ENCODE results near the gene OSER1. TPM values are rescaled to one million over a fixed set of nuclear protein-coding genes. Genes with fewer than 3 reads are reported as not detected.

Gene OSER1
- total and polyA plus RNA-seq, 9 of the 15 experiments (the other 6 are each of a cell fraction or from before 2014, with no cell fraction given), result 15.5 to 57.3 (median 19.9) TPM

- TF ChIP-seq RBM14 (IDR thresholded peaks at IDR 0.05; ENCODE audit: borderline replicate concordance, insufficient read depth, low read depth, low read length) (no peak), CREM (IDR thresholded peaks at IDR 0.05; ENCODE audit: low read depth) (no peak)
Measured at GRCh38 chr20:44224637-44225036, 14.1 kb upstream of the OSER1 start (continued).

DNA sequence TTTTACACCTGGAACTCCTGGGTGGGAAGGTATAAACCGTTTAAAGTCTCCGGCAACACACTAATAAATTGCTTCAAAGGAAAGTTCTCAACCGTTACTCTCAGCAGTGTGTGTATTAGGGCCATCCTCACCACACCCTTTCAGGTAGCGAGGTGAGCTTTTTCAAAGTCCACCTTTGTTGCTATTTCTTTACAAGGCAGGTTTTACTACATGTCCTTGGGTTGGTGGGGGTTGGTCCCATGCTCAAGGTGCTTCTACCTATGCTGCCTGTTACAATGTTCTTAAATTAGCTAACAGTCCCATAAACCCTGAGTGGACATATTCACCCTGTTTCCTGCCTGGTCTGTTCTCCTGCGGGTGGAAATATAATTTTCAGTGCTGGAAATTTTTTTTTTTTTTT, 13.2 kb upstream of the OSER1 start:
- Histone ChIP-seq H3K36me3 (ENCODE audit: control insufficient read depth, insufficient read depth, low read length) (no peaks in the 10 kb centered on the region), H3K4me1 (replicated peaks in 1 of 2; ENCODE audit: control insufficient read depth in 2 of 2, insufficient read depth in 2 of 2, low read length in 2 of 2) (peaks cover 0 to 3% of the 10 kb centered on the region in 2 experiments; a peak in 2 of 5 replicates), H3K4me2 (ENCODE audit: insufficient read depth, low read length) (no peak overlapping the region), H3K9me1 (ENCODE audit: control insufficient read depth, insufficient read depth, low read length) (no peaks in the 10 kb centered on the region), H3K9ac (ENCODE audit: insufficient read depth in 1 of 2, low read depth in 2 of 2, low read length in 2 of 2) (no peak overlapping the region), H3K27ac (ENCODE audit: extremely low read depth, low read depth, low read length) (no peak overlapping the region), H3K79me2 (ENCODE audit: control insufficient read depth, insufficient read depth, low read length) (no peaks in the 10 kb centered on the region), H2AFZ (ENCODE audit: low read depth, low read length) (no peak overlapping the region), H3K27me3 (ENCODE audit: control insufficient read depth in 2 of 2, insufficient read depth in 2 of 2, low read length in 2 of 2) (peaks cover 2 to 27% of the 10 kb centered on the region in 2 experiments; a peak in 4 of 5 replicates), H4K20me1 (replicated peaks; ENCODE audit: control insufficient read depth, insufficient read depth, low read length) (peaks cover 10% of the 10 kb centered on the region; the same call in 1 of the 2 replicates), H3K4me3 (no peak overlapping the region), H3K9me3 (replicated peaks; ENCODE audit: control insufficient read depth, insufficient read depth, low read depth, low read length) (no peaks in the 10 kb centered on the region)
- WGBS (ENCODE audit: insufficient coverage, low coverage, missing lambda C conversion rate), result 10% methylated on average over 5 of the region's 5 CpGs
- ChIA-PET POLR2A (interaction anchor here (1.1 to 1.3 kb wide), 2 partner anchors 8 to 10 kb away, joined by 3 read pairs; no protein-coding TSS in a partner anchor), CTCF (ENCODE audit: low intra/inter-chr PET ratio) (interaction anchor here (0.6 kb wide), 1 partner anchor 1935 kb away, joined by 3 read pairs; no protein-coding TSS in a partner anchor)
- TF ChIP-seq CEBPG (CRISPR knock-in tag; IDR thresholded peaks at IDR 0.05), result no peak
- TF ChIP-seq CEBPG (tag; conservative IDR thresholded peaks at IDR 0.05 in 1 of 2, IDR thresholded peaks at IDR 0.05 in 1 of 2), result no peak
- no peak for TF ChIP-seq ZNF23 (CRISPR knock-in tag; IDR thresholded peaks at IDR 0.05)
- intact Hi-C loops (cut with micrococcal nuclease) (no loop called here), in situ Hi-C loops (cut with MboI) (no loop called here)
- no TSS peak for BruUV-seq (replicated peaks)
- FAIRE-seq (no peak), ATAC-seq (no peak), DNase-seq (ENCODE audit: extremely low read depth in 1 of 4, low spot score in 3 of 4) (no peak)
